ENCODE measurements around the gene GUCY1A2. TPM values are rescaled to one million over a fixed set of nuclear protein-coding genes. Genes with fewer than 3 reads are reported as not detected.

The GUCY1A2 gene
- total RNA-seq, 1 experiment from 2014 or later: 0.10 TPM

DNA sequence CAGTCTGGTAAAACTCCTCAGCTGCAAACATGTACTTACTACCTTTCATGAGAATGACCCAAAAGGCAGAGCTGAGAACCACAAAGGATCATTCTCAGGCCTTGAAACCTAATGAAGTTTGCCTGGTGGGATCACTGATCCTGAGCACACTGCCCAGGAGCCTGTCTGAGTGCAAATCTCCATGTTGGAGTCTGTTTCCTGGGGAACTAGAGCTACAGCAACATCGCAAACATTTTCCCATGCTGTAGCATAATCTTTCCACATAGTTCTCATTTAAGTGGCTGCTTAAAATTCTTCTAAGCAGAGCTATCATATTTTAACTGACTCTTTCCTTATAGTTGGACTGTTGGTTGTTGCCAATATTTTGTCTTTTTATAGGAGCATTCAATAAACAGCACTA is 58.5 kb downstream of the GUCY1A2 start:
- CTCF ChIA-PET: no interaction called here
- Histone ChIP-seq H3K4me2 (ENCODE audit: low read length) (no peak overlapping the region), H3K9ac (ENCODE audit: low read length) (no peak overlapping the region), H3K27ac (ENCODE audit: low read depth, low read length) (no peak overlapping the region), H3K9me3 (ENCODE audit: control insufficient read depth in 1 of 2, insufficient read depth in 1 of 2, low read depth in 1 of 2, low read length in 2 of 2) (no peaks in the 10 kb centered on the region), H3K27me3 (ENCODE audit: insufficient read depth, low read length) (peaks cover 14% of the 10 kb centered on the region; the same call in 1 of the 2 replicates), H3K9me2 (ENCODE audit: insufficient read depth) (no peaks in the 10 kb centered on the region), H3K79me2 (ENCODE audit: insufficient read depth, low read length) (no peaks in the 10 kb centered on the region), H3K4me1 (ENCODE audit: control insufficient read depth in 1 of 2, insufficient read depth in 2 of 2, low read length in 2 of 2) (no peaks in the 10 kb centered on the region), H3K4me3 (replicated peaks in 1 of 2; ENCODE audit: low read depth in 1 of 2, low read length in 2 of 2) (no peak overlapping the region), H2AFZ (ENCODE audit: low read depth, low read length, poor library complexity, severe bottlenecking) (no peak overlapping the region), H3K36me3 (ENCODE audit: control insufficient read depth in 1 of 2, insufficient read depth in 2 of 2, low read length in 2 of 2) (no peaks in the 10 kb centered on the region), H4K20me1 (ENCODE audit: insufficient read depth) (no peaks in the 10 kb centered on the region)
- intact Hi-C loops (cut with micrococcal nuclease): no loop called here
- no peak for DNase-seq (ENCODE audit: low read depth, low spot score)
- TF ChIP-seq JUND (IDR thresholded peaks at IDR 0.05) (no peak), CTCF (IDR thresholded peaks at IDR 0.05 in 2 of 3, conservative IDR thresholded peaks at IDR 0.05 in 1 of 3; ENCODE audit: borderline replicate concordance in 1 of 3, insufficient read depth in 1 of 3, low read depth in 2 of 3, low read length in 2 of 3) (no peak), ZFX (IDR thresholded peaks at IDR 0.05) (no peak)
- no peak for ATAC-seq
- POLR2A ChIA-PET: no interaction called here
- RAD21 ChIA-PET (ENCODE audit: low non-redundant PET in 1 of 2, low total read pairs in 2 of 2, uncharacterized antibody in 2 of 2, unreplicated experiment in 2 of 2): no interaction called here
- no TSS peak for BruUV-seq (replicated peaks)

GRCh38 chr11:106959386-106959785 is 58.9 kb downstream of the GUCY1A2 start:
- CTCF ChIA-PET: no interaction called here
- DNase-seq (ENCODE audit: low read depth, low spot score) (no peak), ATAC-seq (no peak)
- H3K27me3 ChIP-seq (ENCODE audit: insufficient read depth, low read length): peaks cover 14% of the 10 kb centered on the region; the same call in 1 of the 2 replicates
- H4K20me1 ChIP-seq (ENCODE audit: insufficient read depth): no peaks in the 10 kb centered on the region
- H3K9me2 ChIP-seq (ENCODE audit: insufficient read depth): no peaks in the 10 kb centered on the region
- no peak overlapping the region for H2AFZ ChIP-seq (ENCODE audit: low read depth, low read length, poor library complexity, severe bottlenecking)
- BruUV-seq (replicated peaks): no TSS peak
- H3K9ac ChIP-seq (ENCODE audit: low read length): no peak overlapping the region
- H3K4me1 ChIP-seq (ENCODE audit: control insufficient read depth in 1 of 2, insufficient read depth in 2 of 2, low read length in 2 of 2): no peaks in the 10 kb centered on the region
- H3K4me2 ChIP-seq (ENCODE audit: low read length): no peak overlapping the region
- RAD21 ChIA-PET (ENCODE audit: low non-redundant PET in 1 of 2, low total read pairs in 2 of 2, uncharacterized antibody in 2 of 2, unreplicated experiment in 2 of 2): no interaction called here
- POLR2A ChIA-PET: no interaction called here
- H3K4me3 ChIP-seq (replicated peaks in 1 of 2; ENCODE audit: low read depth in 1 of 2, low read length in 2 of 2): no peak overlapping the region
- intact Hi-C loops (cut with micrococcal nuclease): no loop called here
- H3K36me3 ChIP-seq (ENCODE audit: control insufficient read depth in 1 of 2, insufficient read depth in 2 of 2, low read length in 2 of 2): no peaks in the 10 kb centered on the region
- no peak for TF ChIP-seq SRF (IDR thresholded peaks at IDR 0.05; ENCODE audit: low read depth)
- no peak for TF ChIP-seq ZBTB33 (IDR thresholded peaks at IDR 0.05; ENCODE audit: extremely low read depth, insufficient replicate concordance, low read length)
- TF ChIP-seq YY1 (IDR thresholded peaks at IDR 0.05; ENCODE audit: extremely low read depth, insufficient replicate concordance, low read depth, low read length): no peak
- no peak for TF ChIP-seq ZFX (IDR thresholded peaks at IDR 0.05)
- no peak for TF ChIP-seq JUND (IDR thresholded peaks at IDR 0.05)
- no peak for TF ChIP-seq CTCF (IDR thresholded peaks at IDR 0.05 in 2 of 3, conservative IDR thresholded peaks at IDR 0.05 in 1 of 3; ENCODE audit: borderline replicate concordance in 1 of 3, insufficient read depth in 1 of 3, low read depth in 2 of 3, low read length in 2 of 3)
- TF ChIP-seq CBX3 (IDR thresholded peaks at IDR 0.05; ENCODE audit: low read depth): no peak
- TF ChIP-seq POLR2A (IDR thresholded peaks at IDR 0.05; ENCODE audit: borderline replicate concordance, extremely low read depth, insufficient read depth, insufficient read length): no peak
- no peak for TF ChIP-seq POLR2AphosphoS5 (IDR thresholded peaks at IDR 0.05; ENCODE audit: low read depth, low read length)
- H3K9me3 ChIP-seq (ENCODE audit: control insufficient read depth in 1 of 2, insufficient read depth in 1 of 2, low read depth in 1 of 2, low read length in 2 of 2): no peaks in the 10 kb centered on the region
- no peak overlapping the region for H3K27ac ChIP-seq (ENCODE audit: low read depth, low read length)
- H3K79me2 ChIP-seq (ENCODE audit: insufficient read depth, low read length): no peaks in the 10 kb centered on the region
